Stimulated activated memory B cell treated with anti-CD40 and anti-IgM and Interleukin-4, amounts not matched to agents 10 μg/mL and 1 μg/mL and 100 μg/mL, for 72 hours (primary cell): ENCODE data around the gene GNAI2.
"Not testable (repeated sequence)": the region's sequence is repeated elsewhere in the genome, so short reads cannot be mapped to it uniquely, and the experiment has no call there.

Experiments
- ATAC-seq: fragments of 150-1000 bp; cut with Tn5 transposase; 2 replicates; pipeline ENCODE4 v1.10.0; 2021
- H3K27ac Mint-ChIP-seq: one replicate; pipeline ENCODE4 v1.8.0; 2022; ENCODE audit warnings: mild to moderate bottlenecking, mixed read lengths
- H3K27me3 Mint-ChIP-seq: one replicate; pipeline ENCODE4 v1.8.0; 2022; ENCODE audit warnings: mixed read lengths
- H3K36me3 Mint-ChIP-seq: one replicate; pipeline ENCODE4 v1.8.0; 2022; ENCODE audit warnings: mixed read lengths
- H3K4me1 Mint-ChIP-seq: one replicate; pipeline ENCODE4 v1.8.0; 2022; ENCODE audit warnings: mixed read lengths
- H3K4me3 Mint-ChIP-seq: one replicate; pipeline ENCODE4 v1.8.0; 2022; ENCODE audit warnings: mild to moderate bottlenecking, moderate library complexity, mixed read lengths
- H3K9me3 Mint-ChIP-seq: one replicate; pipeline ENCODE4 v1.8.0; 2022; ENCODE audit warnings: mixed read lengths

The GNAI2 gene

DNA sequence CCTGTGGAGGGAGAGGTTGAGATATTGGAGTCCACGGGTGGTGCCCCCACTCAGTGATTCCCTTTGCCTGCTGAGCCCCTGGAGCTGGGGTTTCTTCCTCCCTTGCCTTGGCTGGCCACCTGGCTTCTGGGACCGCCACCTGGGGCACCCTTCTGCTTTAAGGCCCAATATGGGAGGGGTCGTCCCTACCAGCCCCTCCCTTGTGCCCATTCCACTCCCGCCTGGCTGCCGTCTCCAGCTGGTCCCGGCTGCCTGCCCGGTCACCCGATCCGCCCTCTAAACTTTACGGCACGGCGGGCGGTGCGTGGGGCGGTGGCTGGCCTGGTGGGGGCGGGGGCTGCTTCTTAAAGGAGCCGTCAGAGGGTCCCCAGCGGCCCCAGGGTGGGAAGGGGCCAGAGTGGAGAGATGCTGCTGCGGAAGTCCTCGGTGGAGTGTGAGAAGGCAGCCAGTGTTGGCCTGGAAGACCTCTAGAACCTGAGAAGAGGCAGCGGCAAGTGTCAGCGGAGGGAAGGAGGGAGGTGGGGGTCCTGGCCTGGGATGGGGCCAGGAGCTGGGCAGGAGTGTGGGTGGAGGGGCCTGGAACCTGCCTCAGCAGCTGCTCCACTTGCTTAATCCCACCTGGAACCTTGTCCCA lies 31.4 kb downstream of the GNAI2 start:
- no peak overlapping the region for H3K27ac Mint-ChIP-seq
- no peak overlapping the region for H3K4me3 Mint-ChIP-seq
- peaks cover 9% of the 10 kb centered on the region for H3K4me1 Mint-ChIP-seq
- H3K27me3 Mint-ChIP-seq: peaks cover 9% of the 10 kb centered on the region
- ATAC-seq: no peak
- no peaks in the 10 kb centered on the region for H3K36me3 Mint-ChIP-seq
- no peaks in the 10 kb centered on the region for H3K9me3 Mint-ChIP-seq

DNA sequence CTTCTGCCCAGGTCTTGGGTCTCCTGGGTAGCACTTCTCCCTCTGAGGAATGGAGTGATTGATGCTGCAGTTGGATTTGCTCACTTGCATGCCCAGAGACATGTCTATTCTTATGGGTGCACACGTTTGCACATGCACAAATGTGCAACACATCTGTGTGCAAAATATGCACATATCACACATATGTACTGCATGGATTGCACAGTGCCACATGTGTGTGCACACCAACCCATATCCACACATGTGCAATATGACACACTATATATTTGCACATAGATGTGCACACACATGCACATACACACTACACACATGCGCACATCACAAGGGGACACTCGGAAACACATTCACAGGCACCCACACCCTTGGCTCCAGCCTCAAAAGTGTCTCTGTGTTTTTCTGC lies 32.3 kb downstream of the GNAI2 start:
- Mint-ChIP-seq H3K4me1 (peaks cover 14% of the 10 kb centered on the region), H3K9me3 (no peaks in the 10 kb centered on the region), H3K27ac (no peak overlapping the region), H3K4me3 (no peak overlapping the region), H3K27me3 (peaks cover 15% of the 10 kb centered on the region), H3K36me3 (no peaks in the 10 kb centered on the region)
- ATAC-seq: no peak

DNA sequence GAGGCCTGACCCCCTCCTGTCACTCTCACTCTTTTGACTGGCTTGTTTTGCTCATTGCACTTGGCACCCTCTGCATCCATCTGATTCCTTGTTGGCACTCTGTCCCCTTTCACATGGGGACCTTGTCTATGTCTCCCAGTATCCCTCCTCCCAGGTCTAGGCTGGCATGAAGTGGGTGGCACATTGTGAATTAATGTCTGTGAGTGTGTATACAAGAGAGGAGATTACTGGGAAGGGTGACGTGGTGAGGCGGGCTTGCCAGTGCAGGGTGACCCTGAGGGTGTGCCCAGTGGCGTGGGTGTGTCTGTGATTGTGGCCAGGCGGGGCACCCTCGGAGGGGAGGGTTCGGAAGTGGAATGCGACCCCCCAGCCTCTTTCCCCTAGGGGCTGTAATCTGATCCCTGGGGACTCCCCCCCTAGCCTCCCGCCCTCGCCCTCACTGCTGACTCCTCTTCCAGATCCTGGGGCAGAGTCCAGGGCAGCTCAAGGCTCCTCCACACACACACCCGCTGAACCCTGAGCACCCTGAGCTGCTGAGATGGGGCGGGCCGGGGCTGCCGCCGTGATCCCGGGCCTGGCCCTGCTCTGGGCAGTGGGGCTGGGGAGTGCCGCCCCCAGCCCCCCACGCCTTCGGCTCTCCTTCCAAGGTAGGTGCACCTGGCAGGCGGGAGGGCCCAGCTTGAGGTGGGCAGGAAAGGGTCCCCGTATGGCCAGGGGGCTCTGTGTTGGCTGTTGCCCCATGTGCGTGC lies 32.9 kb downstream of the GNAI2 start, which contains the start of gene SEMA3B:
Gene SEMA3B (plus strand): TSS at position 445 of the 749 bp plus-strand sequence. CDS start 94 bp downstream, at position 539.
- peaks cover 17% of the 10 kb centered on the region for H3K4me1 Mint-ChIP-seq
- ATAC-seq: no peak
- peaks cover 19% of the 10 kb centered on the region for H3K27me3 Mint-ChIP-seq
- H3K27ac Mint-ChIP-seq: no peak within 1 kb of the TSS
- H3K4me3 Mint-ChIP-seq: no peak within 1 kb of the TSS
- no peaks in the 10 kb centered on the region for H3K36me3 Mint-ChIP-seq
- H3K9me3 Mint-ChIP-seq: no peaks in the 10 kb centered on the region

DNA sequence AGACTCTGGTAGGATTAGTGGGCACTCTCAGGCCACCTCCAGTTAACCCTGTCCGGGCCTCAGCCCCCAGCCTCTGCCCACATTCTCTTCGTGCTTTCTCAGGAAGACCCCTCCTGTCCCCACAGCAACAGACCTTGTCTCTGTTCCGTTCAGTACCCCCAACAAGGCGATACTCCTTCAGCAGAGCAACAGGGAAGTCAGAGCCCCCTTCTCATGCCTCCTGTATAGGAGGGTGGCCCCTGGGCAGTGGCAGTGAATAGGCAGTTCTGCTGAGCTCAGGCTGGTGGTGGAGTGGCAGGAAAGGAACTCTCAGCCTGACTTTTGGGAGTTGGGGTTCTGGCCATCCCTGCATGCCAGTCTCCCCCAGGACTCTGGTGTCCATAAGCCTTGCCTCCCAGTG lies 33.5 kb downstream of the GNAI2 start:
- Mint-ChIP-seq H3K27me3 (peaks cover 19% of the 10 kb centered on the region), H3K4me3 (no peak overlapping the region)

DNA sequence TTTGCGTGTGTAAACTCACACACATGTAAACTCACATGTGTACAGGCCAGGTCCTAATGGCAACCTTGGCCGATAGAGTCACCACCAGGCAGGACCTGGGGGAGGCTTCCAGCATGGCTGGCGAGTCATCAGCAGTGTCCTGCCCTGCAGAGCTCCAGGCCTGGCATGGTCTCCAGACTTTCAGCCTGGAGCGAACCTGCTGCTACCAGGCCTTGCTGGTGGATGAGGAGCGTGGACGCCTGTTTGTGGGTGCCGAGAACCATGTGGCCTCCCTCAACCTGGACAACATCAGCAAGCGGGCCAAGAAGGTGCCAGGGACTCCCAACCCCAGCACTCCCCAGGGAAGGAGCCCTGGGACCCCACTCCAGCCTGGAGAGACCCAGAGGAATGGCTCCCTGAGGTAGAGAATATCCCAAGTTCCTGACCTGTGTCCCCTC lies 34.0 kb downstream of the GNAI2 start:
- Mint-ChIP-seq H3K4me3 (no peak overlapping the region), H3K9me3 (no peaks in the 10 kb centered on the region), H3K4me1 (peaks cover 29% of the 10 kb centered on the region), H3K27ac (no peak overlapping the region), H3K27me3 (peaks cover 22% of the 10 kb centered on the region), H3K36me3 (no peaks in the 10 kb centered on the region)
- no peak for ATAC-seq

More for the DNA sequence above, 33.5 kb downstream of the GNAI2 start:
- ATAC-seq: no peak
- Mint-ChIP-seq H3K36me3 (no peaks in the 10 kb centered on the region), H3K4me1 (peaks cover 23% of the 10 kb centered on the region), H3K27ac (no peak overlapping the region), H3K9me3 (no peaks in the 10 kb centered on the region)

DNA sequence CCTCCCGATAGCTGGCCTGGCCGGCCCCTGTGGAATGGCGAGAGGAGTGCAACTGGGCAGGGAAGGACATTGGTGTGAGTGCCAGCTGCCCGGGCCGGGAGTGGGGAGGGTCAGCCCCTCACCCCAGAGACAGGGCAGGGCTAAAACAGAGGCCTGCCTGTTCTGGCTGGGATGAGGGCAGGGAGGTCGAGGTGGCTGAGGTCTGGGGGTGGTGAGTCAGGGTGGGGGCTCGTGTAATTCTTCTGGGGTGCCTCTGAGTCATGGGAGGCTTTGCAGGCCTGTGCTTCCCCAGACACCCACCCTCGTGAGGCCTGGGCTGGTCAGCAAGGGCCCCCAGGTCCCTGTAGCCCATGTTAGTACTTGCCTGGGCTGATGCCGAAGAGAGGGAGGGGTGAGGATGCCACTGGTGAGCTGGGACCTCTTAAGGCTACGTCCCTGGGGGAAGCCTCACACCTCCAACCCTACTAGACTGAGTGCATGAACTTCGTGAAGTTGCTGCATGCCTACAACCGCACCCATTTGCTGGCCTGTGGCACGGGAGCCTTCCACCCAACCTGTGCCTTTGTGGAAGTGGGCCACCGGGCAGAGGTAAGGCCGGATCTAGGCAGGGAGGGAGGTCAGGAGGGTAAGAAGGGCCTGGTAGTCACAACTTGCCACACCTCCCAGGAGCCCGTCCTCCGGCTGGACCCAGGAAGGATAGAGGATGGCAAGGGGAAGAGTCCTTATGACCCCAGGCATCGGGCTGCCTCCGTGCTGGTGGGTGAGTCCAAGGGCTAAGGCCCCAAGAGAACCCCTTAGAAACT lies 34.6 kb downstream of the GNAI2 start:
- no peak for ATAC-seq
- peaks cover 29% of the 10 kb centered on the region for H3K27me3 Mint-ChIP-seq

DNA sequence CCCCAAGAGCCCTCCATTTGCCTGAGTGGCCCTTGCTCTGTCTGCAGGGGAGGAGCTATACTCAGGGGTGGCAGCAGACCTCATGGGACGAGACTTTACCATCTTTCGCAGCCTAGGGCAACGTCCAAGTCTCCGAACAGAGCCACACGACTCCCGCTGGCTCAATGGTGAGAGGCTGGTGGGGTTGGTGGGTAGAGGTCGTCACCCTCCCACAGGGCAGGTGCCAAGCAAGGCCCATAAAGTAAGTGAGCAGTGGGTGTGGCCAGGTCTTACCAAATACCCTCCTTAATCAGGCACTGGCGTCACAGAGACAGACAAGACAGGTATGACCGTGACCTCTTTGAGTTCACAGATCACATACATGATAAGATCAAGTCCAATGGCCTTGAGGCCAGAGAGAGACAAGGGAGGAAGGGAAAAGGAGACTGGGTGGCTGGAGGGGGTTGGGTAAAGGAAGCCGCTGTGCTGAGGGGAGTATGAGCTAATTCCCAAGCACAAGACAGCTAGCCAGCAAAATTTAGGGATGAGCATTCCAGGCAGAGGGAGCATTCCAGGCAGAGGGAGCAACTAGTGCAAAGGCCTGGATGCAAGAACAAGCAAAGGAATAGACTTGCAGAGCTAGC lies 35.4 kb downstream of the GNAI2 start:
- H3K27me3 Mint-ChIP-seq: peaks cover 37% of the 10 kb centered on the region
- ATAC-seq: no peak
- no peak overlapping the region for H3K27ac Mint-ChIP-seq
- peaks cover 43% of the 10 kb centered on the region for H3K4me1 Mint-ChIP-seq
- H3K9me3 Mint-ChIP-seq: no peaks in the 10 kb centered on the region
- no peaks in the 10 kb centered on the region for H3K36me3 Mint-ChIP-seq
- H3K4me3 Mint-ChIP-seq: no peak overlapping the region

More for the DNA sequence above, 34.6 kb downstream of the GNAI2 start:
- Mint-ChIP-seq H3K9me3 (no peaks in the 10 kb centered on the region), H3K27ac (no peak overlapping the region), H3K4me1 (peaks cover 35% of the 10 kb centered on the region), H3K36me3 (no peaks in the 10 kb centered on the region), H3K4me3 (no peak overlapping the region)

DNA sequence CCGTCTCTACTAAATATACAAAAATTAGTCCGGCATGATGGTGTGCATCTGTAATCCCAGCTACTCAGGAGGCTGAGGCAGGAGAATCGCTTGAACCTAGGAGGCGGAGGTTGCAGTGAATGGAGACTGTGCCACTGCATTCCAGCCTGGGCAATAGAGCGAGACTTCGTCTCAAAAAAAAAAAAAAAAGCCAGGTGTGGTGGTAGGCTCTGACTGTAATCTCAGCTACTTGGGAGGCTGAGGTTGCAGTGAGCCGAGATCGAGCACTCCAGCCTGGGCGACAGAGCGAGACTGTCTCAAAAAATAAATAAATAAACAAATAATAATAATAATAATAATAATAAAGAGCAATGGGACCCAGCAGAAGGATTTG lies 36.5 kb downstream of the GNAI2 start:
- not testable (repeated sequence) for H3K4me3 Mint-ChIP-seq, ATAC-seq, H3K9me3 Mint-ChIP-seq, H3K36me3 Mint-ChIP-seq
- Mint-ChIP-seq H3K4me1 (peaks cover 43% of the 10 kb centered on the region), H3K27me3 (peaks cover 43% of the 10 kb centered on the region), H3K27ac (peak overlapping the region; percentile 38)

DNA sequence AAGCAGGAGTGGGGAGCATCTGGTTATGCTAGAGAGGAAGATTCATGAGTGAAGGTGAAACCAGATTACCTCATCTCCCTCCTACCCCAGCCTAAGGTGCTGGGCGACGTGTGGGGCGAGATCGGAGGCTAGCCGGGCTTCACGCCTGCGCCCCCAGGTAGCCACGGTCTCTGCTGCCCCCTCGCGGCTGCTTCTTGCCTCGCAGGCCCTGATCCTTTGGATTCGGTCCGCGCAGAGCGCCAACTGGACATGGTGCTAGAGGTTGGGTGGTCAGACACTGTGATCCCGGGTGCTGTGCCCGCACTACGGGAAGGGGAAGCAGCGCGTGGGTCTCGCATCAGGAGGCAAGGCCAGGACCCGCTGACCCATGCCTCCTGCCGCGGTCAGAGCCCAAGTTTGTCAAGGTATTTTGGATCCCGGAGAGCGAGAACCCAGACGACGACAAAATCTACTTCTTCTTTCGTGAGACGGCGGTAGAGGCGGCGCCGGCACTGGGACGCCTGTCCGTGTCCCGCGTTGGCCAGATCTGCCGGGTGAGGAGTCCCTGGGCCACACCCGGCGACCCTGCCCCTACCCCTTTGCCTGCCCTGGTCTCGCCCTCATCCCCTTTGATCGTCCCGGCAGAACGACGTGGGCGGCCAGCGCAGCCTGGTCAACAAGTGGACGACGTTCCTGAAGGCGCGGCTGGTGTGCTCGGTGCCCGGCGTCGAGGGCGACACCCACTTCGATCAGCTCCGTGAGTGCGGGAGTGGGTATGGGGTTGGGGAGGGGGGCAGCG lies 37.1 kb downstream of the GNAI2 start:
- H3K36me3 Mint-ChIP-seq: no peaks in the 10 kb centered on the region
- H3K27me3 Mint-ChIP-seq: peaks cover 43% of the 10 kb centered on the region
- H3K9me3 Mint-ChIP-seq: no peaks in the 10 kb centered on the region
- peaks cover 43% of the 10 kb centered on the region for H3K4me1 Mint-ChIP-seq
- H3K4me3 Mint-ChIP-seq: peak overlapping the region; percentile 70
- peak overlapping the region; percentile 38 for H3K27ac Mint-ChIP-seq
- peak; percentile 91 for ATAC-seq

DNA sequence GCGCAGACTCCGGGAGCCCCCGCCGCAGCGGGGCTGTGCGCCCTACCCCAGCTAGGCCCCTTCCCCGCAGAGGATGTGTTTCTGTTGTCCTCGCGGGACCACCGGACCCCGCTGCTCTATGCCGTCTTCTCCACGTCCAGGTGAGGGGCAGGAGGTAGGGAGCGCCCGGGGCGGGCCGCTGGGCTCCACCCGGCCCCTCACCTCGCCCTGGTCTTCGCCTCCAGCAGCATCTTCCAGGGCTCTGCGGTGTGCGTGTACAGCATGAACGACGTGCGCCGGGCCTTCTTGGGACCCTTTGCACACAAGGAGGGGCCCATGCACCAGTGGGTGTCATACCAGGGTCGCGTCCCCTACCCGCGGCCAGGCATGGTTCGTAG lies 37.7 kb downstream of the GNAI2 start:
- Mint-ChIP-seq H3K27ac (no peak overlapping the region), H3K9me3 (no peaks in the 10 kb centered on the region), H3K4me1 (peaks cover 43% of the 10 kb centered on the region), H3K27me3 (peaks cover 43% of the 10 kb centered on the region), H3K4me3 (no peak overlapping the region), H3K36me3 (no peaks in the 10 kb centered on the region)
- ATAC-seq: no peak

DNA sequence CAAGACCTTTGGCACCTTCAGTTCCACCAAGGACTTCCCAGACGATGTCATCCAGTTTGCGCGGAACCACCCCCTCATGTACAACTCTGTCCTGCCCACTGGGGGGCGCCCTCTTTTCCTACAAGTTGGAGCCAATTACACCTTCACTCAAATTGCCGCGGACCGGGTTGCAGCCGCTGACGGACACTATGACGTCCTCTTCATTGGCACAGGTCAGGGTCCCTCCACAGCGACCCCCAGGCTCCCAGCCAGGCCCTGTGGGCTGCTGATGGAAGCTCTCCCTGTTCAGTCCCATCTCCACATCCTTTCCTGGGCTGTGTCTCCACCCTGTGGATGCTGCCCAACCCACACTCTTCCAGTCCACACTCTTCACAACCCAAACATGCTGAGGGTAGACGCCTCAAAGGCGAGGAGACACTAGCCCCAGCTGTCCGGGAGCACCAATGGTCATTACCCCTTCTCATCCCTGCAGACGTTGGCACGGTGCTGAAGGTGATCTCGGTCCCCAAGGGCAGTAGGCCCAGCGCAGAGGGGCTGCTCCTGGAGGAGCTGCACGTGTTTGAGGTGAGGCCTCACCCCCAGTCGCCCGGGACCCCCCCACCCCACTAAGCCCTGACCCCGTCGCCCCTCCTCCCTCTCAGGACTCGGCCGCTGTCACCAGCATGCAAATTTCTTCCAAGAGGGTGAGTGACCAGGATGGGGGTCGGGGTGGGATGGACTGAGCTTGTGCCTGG lies 38.5 kb downstream of the GNAI2 start:
- H3K27me3 Mint-ChIP-seq: peaks cover 43% of the 10 kb centered on the region
- H3K4me3 Mint-ChIP-seq: peak overlapping the region; percentile 45
- peaks cover 43% of the 10 kb centered on the region for H3K4me1 Mint-ChIP-seq
- no peak overlapping the region for H3K27ac Mint-ChIP-seq
- no peak for ATAC-seq
- no peaks in the 10 kb centered on the region for H3K9me3 Mint-ChIP-seq
- no peaks in the 10 kb centered on the region for H3K36me3 Mint-ChIP-seq

DNA sequence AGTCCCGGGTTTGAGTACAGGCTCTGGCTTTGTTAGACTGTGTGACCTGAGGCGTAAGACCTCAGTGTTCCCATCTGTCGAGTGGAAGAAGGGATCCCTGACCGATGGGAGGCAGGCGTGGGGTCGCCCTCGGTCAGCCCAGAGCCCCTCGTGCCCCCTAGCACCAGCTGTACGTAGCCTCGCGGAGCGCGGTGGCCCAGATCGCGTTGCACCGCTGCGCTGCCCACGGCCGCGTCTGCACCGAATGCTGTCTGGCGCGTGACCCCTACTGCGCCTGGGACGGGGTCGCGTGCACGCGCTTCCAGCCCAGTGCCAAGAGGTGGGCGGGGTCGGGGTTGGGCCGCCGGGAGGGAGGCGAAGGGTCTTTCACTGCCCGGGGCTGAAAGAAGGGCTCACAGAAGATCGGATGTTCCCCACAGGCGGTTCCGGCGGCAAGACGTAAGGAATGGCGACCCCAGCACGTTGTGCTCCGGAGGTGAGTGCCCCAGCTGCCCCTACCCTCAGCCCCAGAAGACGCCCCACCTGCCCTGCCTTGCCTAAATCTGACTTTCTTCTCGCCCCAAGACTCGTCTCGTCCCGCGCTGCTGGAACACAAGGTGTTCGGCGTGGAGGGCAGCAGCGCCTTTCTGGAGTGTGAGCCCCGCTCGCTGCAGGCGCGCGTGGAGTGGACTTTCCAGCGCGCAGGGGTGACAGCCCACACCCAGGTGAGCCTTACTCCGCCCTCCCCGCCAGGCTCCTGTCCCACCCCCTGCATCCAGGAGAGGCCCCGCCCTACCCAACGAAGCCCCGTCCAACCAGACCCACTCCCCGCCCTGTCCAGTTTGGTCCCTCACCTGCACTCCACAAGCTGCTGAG lies 39.4 kb downstream of the GNAI2 start:
- H3K27me3 Mint-ChIP-seq: peaks cover 43% of the 10 kb centered on the region
- no peak for ATAC-seq
- no peaks in the 10 kb centered on the region for H3K36me3 Mint-ChIP-seq
- peak overlapping the region; percentile 43 for H3K4me3 Mint-ChIP-seq
- peaks cover 43% of the 10 kb centered on the region for H3K4me1 Mint-ChIP-seq
- no peaks in the 10 kb centered on the region for H3K9me3 Mint-ChIP-seq
- H3K27ac Mint-ChIP-seq: no peak overlapping the region

DNA sequence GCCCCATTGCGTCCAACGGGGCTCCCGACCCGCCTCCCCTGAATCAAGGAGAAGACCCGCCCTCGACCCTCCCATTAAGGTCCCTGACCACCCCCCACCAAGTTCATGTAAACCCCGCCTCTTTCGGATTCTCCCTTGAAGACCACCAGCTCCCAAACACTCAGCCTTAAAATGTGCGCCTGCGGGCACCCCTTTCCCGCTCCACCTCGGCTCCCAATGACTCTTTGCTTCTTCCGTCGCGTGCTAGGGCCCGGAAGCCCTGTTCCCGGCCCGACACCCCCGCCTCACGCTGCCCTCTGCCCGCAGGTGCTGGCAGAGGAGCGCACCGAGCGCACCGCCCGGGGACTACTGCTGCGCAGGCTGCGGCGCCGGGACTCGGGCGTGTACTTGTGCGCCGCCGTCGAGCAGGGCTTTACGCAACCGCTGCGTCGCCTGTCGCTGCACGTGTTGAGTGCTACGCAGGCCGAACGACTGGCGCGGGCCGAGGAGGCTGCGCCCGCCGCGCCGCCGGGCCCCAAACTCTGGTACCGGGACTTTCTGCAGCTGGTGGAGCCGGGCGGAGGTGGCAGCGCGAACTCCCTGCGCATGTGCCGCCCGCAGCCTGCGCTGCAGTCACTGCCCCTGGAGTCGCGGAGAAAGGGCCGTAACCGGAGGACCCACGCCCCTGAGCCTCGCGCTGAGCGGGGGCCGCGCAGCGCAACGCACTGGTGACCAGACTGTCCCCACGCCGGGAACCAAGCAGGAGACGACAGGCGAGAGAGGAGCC lies 40.2 kb downstream of the GNAI2 start:
- Mint-ChIP-seq H3K27me3 (peaks cover 43% of the 10 kb centered on the region), H3K4me3 (peak overlapping the region; percentile 43), H3K27ac (no peak overlapping the region)

More for the DNA sequence above, 40.2 kb downstream of the GNAI2 start:
- peaks cover 43% of the 10 kb centered on the region for H3K4me1 Mint-ChIP-seq
- no peaks in the 10 kb centered on the region for H3K9me3 Mint-ChIP-seq
- no peaks in the 10 kb centered on the region for H3K36me3 Mint-ChIP-seq
- ATAC-seq: no peak
